Activated naive CD8-positive, alpha-beta T cell treated with anti-CD3 and anti-CD28 coated beads for 36 hours (primary cell): ENCODE measurements around the gene KIRREL3. TPM values are rescaled to one million over a fixed set of nuclear protein-coding genes. Genes with fewer than 3 reads are reported as not detected.

Experiments used
- DNase-seq: peaks from one replicate; pipeline ENCODE4 v3.0.0; 2021
- H3K27ac Mint-ChIP-seq: one replicate; pipeline ENCODE4 v1.8.0; 2022; ENCODE audit warnings: mild to moderate bottlenecking, moderate library complexity, mixed read lengths
- H3K27me3 Mint-ChIP-seq: one replicate; pipeline ENCODE4 v1.8.0; 2022; ENCODE audit warnings: mild to moderate bottlenecking, mixed read lengths
- H3K36me3 Mint-ChIP-seq: one replicate; pipeline ENCODE4 v1.8.0; 2021; ENCODE audit warnings: mild to moderate bottlenecking, mixed read lengths
- H3K4me1 Mint-ChIP-seq: one replicate; pipeline ENCODE4 v1.8.0; 2021; ENCODE audit warnings: mixed read lengths
- H3K4me3 Mint-ChIP-seq: one replicate; pipeline ENCODE4 v1.8.0; 2022; ENCODE audit warnings: mild to moderate bottlenecking, moderate library complexity, mixed read lengths
- H3K9me3 Mint-ChIP-seq: one replicate; pipeline ENCODE4 v1.8.0; 2022; ENCODE audit warnings: mixed read lengths
- total RNA-seq, 2 experiments: library from RNA; stranded (reverse); gene quantifications; one replicate each; pipeline ENCODE4 v1.2.3, GENCODE V29; 2021

Gene KIRREL3
- total RNA-seq, 2 experiments from 2014 or later = not detected

- no peak overlapping the region for H3K27ac Mint-ChIP-seq
- H3K9me3 Mint-ChIP-seq = no peaks in the 10 kb centered on the region
- no peaks in the 10 kb centered on the region for H3K36me3 Mint-ChIP-seq
- no peak for DNase-seq
- no peaks in the 10 kb centered on the region for H3K27me3 Mint-ChIP-seq
- H3K4me1 Mint-ChIP-seq = no peaks in the 10 kb centered on the region
- no peak overlapping the region for H3K4me3 Mint-ChIP-seq
These were observed 299.6 kb downstream of the KIRREL3 start for GRCh38 chr11:126700768-126701519.

GRCh38 chr11:126698576-126698975 lies 302.0 kb downstream of the KIRREL3 start:
- no peaks in the 10 kb centered on the region for H3K4me1 Mint-ChIP-seq
- H3K36me3 Mint-ChIP-seq = no peaks in the 10 kb centered on the region
- no peaks in the 10 kb centered on the region for H3K9me3 Mint-ChIP-seq
- DNase-seq = no peak
- no peak overlapping the region for H3K27ac Mint-ChIP-seq
- H3K4me3 Mint-ChIP-seq = no peak overlapping the region
- no peaks in the 10 kb centered on the region for H3K27me3 Mint-ChIP-seq

GRCh38 chr11:126697936-126698335 lies 302.6 kb downstream of the KIRREL3 start:
- H3K27ac Mint-ChIP-seq = no peak overlapping the region
- H3K4me3 Mint-ChIP-seq = no peak overlapping the region
- H3K4me1 Mint-ChIP-seq = no peaks in the 10 kb centered on the region
- H3K36me3 Mint-ChIP-seq = no peaks in the 10 kb centered on the region
- no peak for DNase-seq
- H3K27me3 Mint-ChIP-seq = no peaks in the 10 kb centered on the region
- H3K9me3 Mint-ChIP-seq = no peaks in the 10 kb centered on the region

GRCh38 chr11:126696982-126697381 lies 303.6 kb downstream of the KIRREL3 start:
- H3K36me3 Mint-ChIP-seq = no peaks in the 10 kb centered on the region
- H3K9me3 Mint-ChIP-seq = no peaks in the 10 kb centered on the region
- no peak overlapping the region for H3K27ac Mint-ChIP-seq

GRCh38 chr11:126695293-126695692 lies 305.3 kb downstream of the KIRREL3 start:
- DNase-seq = no peak
- Mint-ChIP-seq H3K4me3 (no peak overlapping the region), H3K27me3 (no peaks in the 10 kb centered on the region), H3K36me3 (no peaks in the 10 kb centered on the region), H3K4me1 (no peaks in the 10 kb centered on the region), H3K9me3 (no peaks in the 10 kb centered on the region), H3K27ac (no peak overlapping the region)

More at GRCh38 chr11:126696982-126697381, 303.6 kb downstream of the KIRREL3 start:
- no peak for DNase-seq
- no peaks in the 10 kb centered on the region for H3K27me3 Mint-ChIP-seq
- H3K4me3 Mint-ChIP-seq = no peak overlapping the region
- no peaks in the 10 kb centered on the region for H3K4me1 Mint-ChIP-seq

- no peaks in the 10 kb centered on the region for H3K36me3 Mint-ChIP-seq
- H3K9me3 Mint-ChIP-seq = no peaks in the 10 kb centered on the region
- H3K27me3 Mint-ChIP-seq = no peaks in the 10 kb centered on the region
- no peak for DNase-seq
- H3K4me1 Mint-ChIP-seq = no peaks in the 10 kb centered on the region
- no peak overlapping the region for H3K4me3 Mint-ChIP-seq
- no peak overlapping the region for H3K27ac Mint-ChIP-seq
These were observed 306.4 kb downstream of the KIRREL3 start for GRCh38 chr11:126694065-126694625.

GRCh38 chr11:126687477-126687876 lies 313.1 kb downstream of the KIRREL3 start:
- Mint-ChIP-seq H3K4me3 (no peak overlapping the region), H3K36me3 (no peaks in the 10 kb centered on the region), H3K4me1 (no peaks in the 10 kb centered on the region), H3K27me3 (peaks cover 3% of the 10 kb centered on the region), H3K27ac (no peak overlapping the region), H3K9me3 (no peaks in the 10 kb centered on the region)
- no peak for DNase-seq

GRCh38 chr11:126686938-126687337 lies 313.6 kb downstream of the KIRREL3 start:
- no peak overlapping the region for H3K4me3 Mint-ChIP-seq
- no peaks in the 10 kb centered on the region for H3K4me1 Mint-ChIP-seq
- no peak for DNase-seq
- H3K27me3 Mint-ChIP-seq = peaks cover 3% of the 10 kb centered on the region
- H3K36me3 Mint-ChIP-seq = no peaks in the 10 kb centered on the region
- no peak overlapping the region for H3K27ac Mint-ChIP-seq
- H3K9me3 Mint-ChIP-seq = no peaks in the 10 kb centered on the region

GRCh38 chr11:126683766-126684728 lies 316.5 kb downstream of the KIRREL3 start:
- H3K9me3 Mint-ChIP-seq = no peaks in the 10 kb centered on the region
- no peak for DNase-seq
- peaks cover 3% of the 10 kb centered on the region for H3K27me3 Mint-ChIP-seq
- no peaks in the 10 kb centered on the region for H3K4me1 Mint-ChIP-seq
- no peak overlapping the region for H3K4me3 Mint-ChIP-seq
- no peak overlapping the region for H3K27ac Mint-ChIP-seq
- H3K36me3 Mint-ChIP-seq = no peaks in the 10 kb centered on the region

GRCh38 chr11:126682590-126682989 lies 318.0 kb downstream of the KIRREL3 start:
- Mint-ChIP-seq H3K4me3 (no peak overlapping the region), H3K27ac (no peak overlapping the region), H3K27me3 (peaks cover 3% of the 10 kb centered on the region), H3K9me3 (no peaks in the 10 kb centered on the region), H3K4me1 (no peaks in the 10 kb centered on the region), H3K36me3 (no peaks in the 10 kb centered on the region)
- no peak for DNase-seq

GRCh38 chr11:126680700-126681099 lies 319.9 kb downstream of the KIRREL3 start:
- no peaks in the 10 kb centered on the region for H3K36me3 Mint-ChIP-seq
- H3K27ac Mint-ChIP-seq = no peak overlapping the region
- H3K4me1 Mint-ChIP-seq = no peaks in the 10 kb centered on the region
- H3K27me3 Mint-ChIP-seq = no peaks in the 10 kb centered on the region
- no peaks in the 10 kb centered on the region for H3K9me3 Mint-ChIP-seq
- no peak overlapping the region for H3K4me3 Mint-ChIP-seq
- DNase-seq = no peak

GRCh38 chr11:126680131-126680530 lies 320.4 kb downstream of the KIRREL3 start:
- Mint-ChIP-seq H3K27ac (no peak overlapping the region), H3K9me3 (no peaks in the 10 kb centered on the region)
- no peak for DNase-seq

GRCh38 chr11:126679033-126679432 lies 321.5 kb downstream of the KIRREL3 start:
- Mint-ChIP-seq H3K27ac (no peak overlapping the region), H3K9me3 (no peaks in the 10 kb centered on the region), H3K4me3 (no peak overlapping the region), H3K36me3 (no peaks in the 10 kb centered on the region), H3K27me3 (no peaks in the 10 kb centered on the region), H3K4me1 (no peaks in the 10 kb centered on the region)
- DNase-seq = no peak

More at GRCh38 chr11:126680131-126680530, 320.4 kb downstream of the KIRREL3 start:
- H3K36me3 Mint-ChIP-seq = no peaks in the 10 kb centered on the region
- H3K4me1 Mint-ChIP-seq = no peaks in the 10 kb centered on the region
- H3K27me3 Mint-ChIP-seq = no peaks in the 10 kb centered on the region
- H3K4me3 Mint-ChIP-seq = no peak overlapping the region

GRCh38 chr11:126676536-126676935 lies 324.0 kb downstream of the KIRREL3 start:
- no peak overlapping the region for H3K4me3 Mint-ChIP-seq
- no peak overlapping the region for H3K27ac Mint-ChIP-seq
- no peak for DNase-seq
- no peaks in the 10 kb centered on the region for H3K4me1 Mint-ChIP-seq
- no peaks in the 10 kb centered on the region for H3K9me3 Mint-ChIP-seq
- H3K36me3 Mint-ChIP-seq = no peaks in the 10 kb centered on the region
- no peaks in the 10 kb centered on the region for H3K27me3 Mint-ChIP-seq

- H3K4me1 Mint-ChIP-seq = no peaks in the 10 kb centered on the region
- H3K9me3 Mint-ChIP-seq = no peaks in the 10 kb centered on the region
- no peak for DNase-seq
- H3K27ac Mint-ChIP-seq = no peak overlapping the region
- no peak overlapping the region for H3K4me3 Mint-ChIP-seq
- peaks cover 12% of the 10 kb centered on the region for H3K27me3 Mint-ChIP-seq
- no peaks in the 10 kb centered on the region for H3K36me3 Mint-ChIP-seq
These were observed 327.3 kb downstream of the KIRREL3 start for GRCh38 chr11:126673319-126673718.
